ENCODE measurements around the gene CTBP1.

Gene CTBP1

DNA sequence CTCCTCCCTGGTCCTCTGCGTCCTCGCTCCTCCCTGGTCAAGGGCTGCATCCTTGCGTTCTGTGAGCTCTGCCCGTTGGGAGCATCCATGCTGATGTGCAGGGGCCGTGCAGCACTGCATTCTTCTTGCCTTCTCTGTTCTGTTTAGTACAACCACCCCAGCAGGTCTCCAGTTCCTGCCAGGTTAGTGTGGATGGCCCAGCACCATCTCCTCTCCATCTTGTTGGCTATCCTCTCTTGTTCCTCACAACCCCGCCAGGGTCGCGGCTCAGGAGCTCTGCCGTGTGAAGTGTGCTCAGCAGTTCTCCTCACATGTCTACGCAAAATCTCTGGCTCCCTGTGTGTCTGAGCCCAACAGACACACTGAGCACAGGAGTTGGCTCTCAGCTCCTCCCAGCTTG lies 30.3 kb upstream of the CTBP1 start:
- no peak for DNase-seq

DNA sequence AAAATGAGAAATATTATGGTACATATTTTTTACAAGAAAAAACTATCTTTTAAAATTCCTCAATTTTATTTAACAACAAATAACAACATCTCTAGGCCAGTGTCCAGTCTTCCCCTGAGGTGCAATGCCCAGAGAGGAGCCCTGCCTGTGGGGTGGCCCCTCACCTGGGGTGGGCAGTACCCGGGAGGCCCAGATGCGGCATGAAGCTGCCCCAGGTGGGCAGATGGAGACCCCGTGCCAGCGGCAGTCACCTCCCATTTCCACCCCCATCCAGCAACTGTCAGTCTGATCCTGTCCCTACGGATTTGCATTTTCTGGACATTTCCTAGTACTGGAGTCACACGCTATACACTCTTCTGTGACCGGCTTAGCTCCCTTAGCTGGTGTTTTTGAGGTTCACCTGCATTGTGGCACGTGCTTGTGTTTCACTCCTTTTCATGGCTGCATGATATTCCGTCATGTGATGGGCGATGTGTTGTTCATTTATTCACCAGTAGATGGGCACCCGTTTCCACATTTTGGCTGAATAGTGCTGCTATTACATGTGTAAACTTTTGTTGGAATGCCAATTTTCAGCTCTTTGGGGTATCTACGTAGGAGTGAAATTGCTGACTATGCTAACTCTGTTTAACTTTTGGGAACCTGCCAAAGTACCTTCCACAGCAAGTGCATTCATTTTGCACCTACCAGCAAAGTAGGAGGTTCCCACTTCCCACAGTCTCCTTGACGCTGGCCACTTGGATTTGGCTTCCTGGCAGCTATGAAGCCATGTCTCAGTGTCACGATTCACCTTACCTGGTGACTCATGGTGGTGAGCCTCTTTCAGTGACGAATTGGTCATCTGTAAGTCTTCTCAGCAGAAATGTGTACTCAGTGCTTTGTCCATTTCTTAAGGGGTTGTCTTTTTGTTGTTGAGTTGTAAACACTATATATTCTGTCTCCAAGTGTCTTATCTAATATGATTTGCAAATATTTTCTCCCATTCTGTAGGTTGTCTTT lies 29.0 kb upstream of the CTBP1 start:
- no peak for DNase-seq

DNA sequence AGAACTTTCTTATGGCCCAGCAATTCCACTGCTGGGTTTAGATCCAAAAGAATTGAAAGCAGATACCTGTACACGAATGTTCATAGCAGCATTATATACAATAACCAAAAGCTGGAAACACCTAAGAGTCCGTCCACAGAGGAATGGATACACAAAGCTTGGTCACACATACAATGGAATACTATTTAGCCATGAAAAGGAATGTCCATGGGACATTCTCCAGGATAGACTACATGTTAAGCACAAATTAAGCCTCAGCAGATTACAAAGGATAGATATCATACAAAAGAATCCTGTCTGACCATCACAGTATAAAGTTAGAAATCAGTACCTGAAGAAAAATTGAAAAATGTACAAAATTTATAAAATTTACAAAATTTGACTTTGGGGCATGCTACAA lies 28.1 kb upstream of the CTBP1 start:
- no peak for DNase-seq

- DNase-seq = no peak
Observed at GRCh38 chr4:1274871-1275270, 25.9 kb upstream of the CTBP1 start.

GRCh38 chr4:1271686-1272085 lies 22.8 kb upstream of the CTBP1 start:
- DNase-seq = no peak

DNA sequence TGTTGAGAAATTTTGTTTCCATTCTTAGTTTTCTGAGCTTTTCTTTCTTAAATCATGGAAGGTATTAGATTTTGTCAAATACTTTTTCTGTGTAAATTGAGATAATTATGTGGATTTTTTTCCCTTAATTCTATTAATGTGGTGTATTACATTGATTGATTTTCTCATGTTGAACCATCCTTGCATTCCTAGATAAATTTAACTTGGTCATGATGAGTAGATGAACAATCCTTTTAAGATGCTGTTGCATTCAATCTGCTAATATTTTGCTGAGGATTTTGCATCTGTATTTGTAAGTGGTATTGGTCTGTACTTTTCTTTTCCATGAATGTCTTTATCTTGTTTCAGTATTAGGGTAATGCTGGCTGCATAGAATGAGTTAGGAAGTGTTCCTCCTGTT lies 20.3 kb upstream of the CTBP1 start:
- DNase-seq = no peak

DNA sequence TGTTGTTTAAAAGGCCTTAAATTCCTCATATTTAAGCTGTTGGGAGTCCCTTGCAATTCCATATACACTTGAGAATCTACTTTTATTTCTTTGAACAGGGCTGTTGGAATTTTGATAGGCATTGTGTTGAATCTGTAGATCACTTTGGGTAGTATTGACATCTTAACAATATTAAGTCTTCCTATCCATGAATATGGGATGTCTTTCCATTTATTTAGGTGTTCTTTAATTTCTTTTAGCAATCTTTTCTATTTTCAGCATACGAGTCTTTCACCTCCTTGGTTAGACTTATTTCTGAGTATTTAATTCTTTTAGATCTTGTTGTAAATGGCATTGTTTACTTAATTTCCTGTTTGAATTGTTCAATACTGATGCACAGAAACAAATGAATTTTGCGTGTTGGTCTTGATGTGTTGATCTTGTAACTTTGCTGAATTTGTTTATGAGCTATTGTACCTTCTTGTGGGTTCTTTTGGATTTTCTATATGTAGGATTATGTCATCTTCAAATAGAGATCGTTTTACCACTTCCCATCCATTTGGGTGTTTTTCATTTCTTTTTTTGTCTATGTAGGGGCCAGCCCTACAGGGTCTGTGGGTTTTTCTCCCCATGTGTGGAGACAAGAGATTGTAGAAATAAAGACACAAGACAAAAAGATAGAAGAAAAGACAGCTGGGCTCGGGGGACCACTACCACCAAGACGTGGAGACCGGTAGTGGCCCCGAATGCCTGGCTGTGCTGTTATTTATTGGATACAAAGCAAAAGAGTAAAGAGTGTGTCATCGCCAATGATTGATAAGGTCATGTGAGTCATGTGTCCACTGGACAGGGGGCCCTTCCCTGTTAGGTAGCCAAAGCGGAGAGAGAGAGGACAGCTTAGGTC lies 18.2 kb upstream of the CTBP1 start:
- DNase-seq = no peak

DNA sequence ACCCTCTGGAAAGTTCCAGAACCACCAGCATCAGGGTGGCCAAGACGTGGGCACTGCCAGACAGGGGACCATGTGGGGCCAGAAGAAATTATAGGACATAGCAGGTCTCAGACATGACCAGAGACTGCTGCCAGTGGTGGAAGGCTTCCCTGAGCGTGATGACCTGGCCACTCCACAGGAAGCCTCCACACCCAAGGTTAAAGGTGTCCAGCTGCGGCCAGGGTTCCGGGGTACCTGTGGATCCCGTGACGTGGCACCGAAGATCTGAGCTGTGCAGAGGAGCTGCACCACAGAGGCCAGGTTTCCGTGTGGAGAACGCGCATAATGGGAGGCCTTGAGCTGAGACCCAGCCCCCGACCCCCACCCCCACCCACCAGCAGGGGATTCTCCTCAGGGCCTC lies 16.4 kb upstream of the CTBP1 start:
- DNase-seq = no peak

DNA sequence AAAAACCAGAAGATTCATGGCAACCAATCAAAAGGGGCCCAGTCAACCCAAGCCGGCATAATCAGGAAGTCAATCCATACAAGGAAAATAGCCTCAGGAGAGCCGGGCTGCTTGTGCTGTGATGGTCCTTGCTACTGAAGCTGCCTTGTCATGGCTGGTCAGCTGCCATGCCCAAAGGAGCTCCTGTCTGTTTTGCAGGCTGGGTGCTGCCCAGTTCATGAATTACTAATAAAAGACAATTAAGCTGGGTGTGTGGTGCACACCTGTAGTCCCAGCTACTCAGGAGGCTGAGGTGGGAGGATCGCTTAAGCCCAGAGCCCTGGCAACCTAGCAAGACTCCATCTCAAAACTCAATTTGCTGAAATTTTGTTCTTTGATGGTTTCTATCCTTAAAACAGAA lies 16.0 kb upstream of the CTBP1 start:
- DNase-seq = no peak

DNA sequence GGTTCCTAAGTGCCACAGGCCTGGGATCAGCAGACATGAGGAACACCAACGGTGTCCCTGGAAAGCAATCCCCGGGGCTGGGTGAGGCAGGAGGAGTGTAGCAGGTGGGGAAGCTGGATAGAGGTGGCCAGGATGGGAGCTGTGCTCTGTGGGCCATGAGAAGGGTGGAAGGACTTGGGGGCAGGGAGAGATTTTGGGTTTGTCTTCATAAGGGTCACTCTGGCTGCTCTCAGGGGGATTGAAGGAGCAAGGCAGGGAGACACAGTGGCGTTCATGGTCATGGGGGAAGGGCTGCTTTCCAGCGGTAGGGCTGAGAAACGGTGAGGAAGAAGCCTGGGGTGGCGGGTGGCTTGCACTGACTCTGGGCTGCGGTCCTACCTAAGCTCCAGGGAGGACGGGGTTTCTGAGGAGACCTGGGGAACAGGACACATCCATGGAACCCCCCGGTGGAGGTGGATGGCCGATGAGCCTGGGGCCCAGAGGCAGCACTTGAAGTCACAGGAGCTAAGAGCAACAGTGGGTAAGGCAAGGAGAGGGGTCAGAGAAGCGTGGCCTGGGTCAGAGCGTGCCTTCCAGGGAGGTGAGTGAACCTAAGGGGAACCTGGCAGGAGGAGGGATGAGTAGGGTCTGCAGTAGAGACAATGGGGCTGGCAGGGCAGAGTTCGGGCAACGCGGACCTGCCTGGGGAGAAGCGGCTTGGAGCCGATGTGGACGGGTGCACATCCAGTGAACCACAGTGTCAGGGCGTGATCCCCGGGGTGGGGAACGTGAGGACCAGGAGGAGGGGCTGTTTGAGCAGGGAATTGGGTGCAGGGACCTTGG lies 12.4 kb upstream of the CTBP1 start:
- DNase-seq = no peak

- no peak for DNase-seq
Observed at GRCh38 chr4:1260418-1261106, 11.6 kb upstream of the CTBP1 start.

- DNase-seq = no peak
Observed at GRCh38 chr4:1259966-1260365, 11.0 kb upstream of the CTBP1 start.

- no peak for DNase-seq
Observed at GRCh38 chr4:1258457-1258856, 9.5 kb upstream of the CTBP1 start.

DNA sequence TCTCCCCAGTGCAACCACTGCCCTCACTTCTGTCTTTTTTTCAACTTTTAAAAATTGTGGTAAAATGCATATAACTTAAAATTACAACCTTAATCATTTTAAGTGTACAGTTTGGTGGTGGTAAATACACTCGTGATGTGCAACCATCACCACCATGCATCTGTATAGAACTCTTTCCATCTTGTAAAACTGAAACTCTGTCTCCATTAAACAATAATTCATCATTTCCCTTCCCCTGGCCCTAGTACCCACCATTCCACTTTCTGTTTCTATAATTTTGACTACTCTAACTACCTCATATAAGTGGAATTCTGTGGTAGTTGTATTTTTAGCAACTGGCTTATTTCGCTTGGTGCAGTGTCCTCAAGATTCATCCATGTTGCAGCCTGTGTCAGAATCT lies 6.8 kb upstream of the CTBP1 start:
- DNase-seq = no peak

DNA sequence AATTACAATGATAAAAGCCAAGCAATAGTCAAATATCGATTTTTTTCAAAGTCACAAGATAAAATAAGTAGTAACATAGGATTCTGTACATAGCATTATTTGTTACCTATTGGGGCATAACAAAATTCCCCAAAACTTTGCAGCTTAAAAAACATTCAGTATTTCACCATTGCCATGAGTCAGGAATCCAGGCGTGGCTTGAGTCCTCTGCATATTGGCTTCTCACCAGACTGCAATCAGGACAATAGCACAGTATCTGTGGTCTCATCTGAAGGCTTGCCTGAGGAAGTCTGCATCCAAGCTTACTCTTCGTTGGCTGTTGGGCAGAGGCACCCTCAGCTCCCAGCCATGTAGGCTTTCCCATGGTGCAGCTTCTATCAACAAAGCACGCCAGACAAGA lies 6.2 kb upstream of the CTBP1 start:
- no peak for DNase-seq

DNA sequence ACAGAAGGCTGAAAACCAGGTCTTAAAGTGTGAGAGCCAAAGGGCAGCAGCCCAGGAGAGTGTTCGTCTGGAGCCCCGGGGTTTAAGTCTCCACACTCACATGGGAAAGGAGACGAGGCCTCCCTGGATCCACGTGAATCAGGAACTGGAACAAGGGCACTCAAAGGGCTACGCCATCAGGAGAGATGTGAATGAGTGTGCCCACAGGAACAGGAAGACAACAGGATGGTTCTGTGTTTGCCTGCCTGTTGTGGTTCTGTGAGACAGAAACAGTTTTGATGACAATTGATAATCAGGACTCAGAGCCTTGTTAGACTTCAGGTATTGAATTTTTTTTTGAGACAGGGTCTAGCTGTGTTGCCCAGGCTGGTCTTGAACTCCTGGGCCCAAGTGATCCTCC lies 4.9 kb upstream of the CTBP1 start:
- DNase-seq = no peak

- no peak for DNase-seq
Observed at GRCh38 chr4:1252928-1253492, 4.1 kb upstream of the CTBP1 start.

DNA sequence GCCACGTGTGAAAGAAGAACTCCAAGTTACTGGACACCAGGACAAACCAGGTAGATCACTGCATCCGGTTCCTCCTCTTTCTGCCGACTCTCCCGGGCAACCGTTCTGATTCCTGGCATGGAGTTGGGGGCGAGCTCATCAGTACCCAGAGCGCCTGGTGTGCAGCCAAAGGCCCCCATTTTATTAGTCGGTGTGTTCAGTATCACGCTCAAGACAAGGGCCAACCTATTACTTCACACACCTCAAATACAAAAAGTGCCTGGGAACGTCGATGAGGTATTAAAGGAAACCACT lies 2.8 kb upstream of the CTBP1 start:
- DNase-seq = no peak

- no peak for DNase-seq
Observed at GRCh38 chr4:1250921-1251772, 2.2 kb upstream of the CTBP1 start.

GRCh38 chr4:1250527-1250812 lies 1.5 kb upstream of the CTBP1 start:
- DNase-seq = no peak

GRCh38 chr4:1249731-1250526 lies 999 bp upstream of the CTBP1 start:
- DNase-seq = no peak

Measured in activated CD4-positive, alpha-beta T cell treated with anti-CD3 and anti-CD28 coated beads for 1 hour (primary cell).